GM18508 (cell line): ENCODE data around the gene TGM6.

Experiments used
- ATAC-seq: cut with Tn5 transposase; IDR thresholded peaks from one replicate; pipeline ENCODE4 v1.9.1; 2021; ENCODE audit warnings: moderate number of reproducible peaks; ENCODE audit not compliant: insufficient read depth, unreplicated experiment

TGM6 gene

GRCh38 chr20:2363187-2363586 is 17.5 kb upstream of the TGM6 start:
- no peak for ATAC-seq

- ATAC-seq = no peak
These were observed 17.1 kb upstream of the TGM6 start for GRCh38 chr20:2363587-2363986.

- ATAC-seq = no peak
These were observed 16.7 kb upstream of the TGM6 start for GRCh38 chr20:2364044-2364443.

GRCh38 chr20:2365091-2365490 is 15.6 kb upstream of the TGM6 start:
- ATAC-seq = no peak

GRCh38 chr20:2365666-2366065 is 15.0 kb upstream of the TGM6 start:
- ATAC-seq = no peak

GRCh38 chr20:2368621-2369020 is 12.1 kb upstream of the TGM6 start:
- no peak for ATAC-seq

GRCh38 chr20:2373098-2373497 is 7.6 kb upstream of the TGM6 start:
- no peak for ATAC-seq

GRCh38 chr20:2374346-2375125 is 6.2 kb upstream of the TGM6 start:
- ATAC-seq = no peak

- ATAC-seq = no peak
These were observed 1.8 kb upstream of the TGM6 start for GRCh38 chr20:2378893-2379292.

- no peak for ATAC-seq
These were observed 1.0 kb upstream of the TGM6 start for GRCh38 chr20:2379511-2380229.

- ATAC-seq = no peak
These were observed 602 bp downstream of the TGM6 start for GRCh38 chr20:2381303-2381702.

GRCh38 chr20:2382833-2383232 is 2.1 kb downstream of the TGM6 start:
- ATAC-seq = no peak

GRCh38 chr20:2385026-2385425 is 4.3 kb downstream of the TGM6 start:
- no peak for ATAC-seq

GRCh38 chr20:2385496-2385895 is 4.8 kb downstream of the TGM6 start:
- no peak for ATAC-seq

GRCh38 chr20:2386516-2387179 is 5.9 kb downstream of the TGM6 start:
- no peak for ATAC-seq

- ATAC-seq = no peak
These were observed 6.5 kb downstream of the TGM6 start for GRCh38 chr20:2387180-2387577.

GRCh38 chr20:2387580-2387979 is 6.9 kb downstream of the TGM6 start:
- ATAC-seq = no peak

- ATAC-seq = no peak
These were observed 10.4 kb downstream of the TGM6 start for GRCh38 chr20:2390951-2391675.

GRCh38 chr20:2394411-2395055 is 13.8 kb downstream of the TGM6 start:
- ATAC-seq = no peak

GRCh38 chr20:2395136-2395535 is 14.4 kb downstream of the TGM6 start:
- no peak for ATAC-seq
